Muscle layer of duodenum (tissue), 2 donors: ENCODE results near the gene OR6K3.

ENCODE experiments used
- H3K27ac ChIP-seq: one replicate; pipeline ENCODE4 v1.7.0; 2013; ENCODE audit warnings: mild to moderate bottlenecking, low read length
- H3K27me3 ChIP-seq: one replicate; pipeline ENCODE4 v1.7.0; 2013; ENCODE audit warnings: low read depth, mild to moderate bottlenecking, control low read depth, low read length
- H3K36me3 ChIP-seq, 2 donors: one replicate each; pipeline ENCODE4 v1.7.0; 2013; ENCODE audit warnings: low read length in 2 of 2, control low read depth in 1 of 2, mild to moderate bottlenecking in 1 of 2; ENCODE audit not compliant: insufficient read depth in 2 of 2, control insufficient read depth in 1 of 2
- H3K4me1 ChIP-seq, 2 donors: one replicate each; pipeline ENCODE4 v1.7.0; 2013; ENCODE audit warnings: low read length in 2 of 2, mild to moderate bottlenecking in 2 of 2, control low read depth in 1 of 2, moderate library complexity in 1 of 2; ENCODE audit not compliant: insufficient read depth in 2 of 2, control insufficient read depth in 1 of 2
- H3K4me3 ChIP-seq, 2 donors: one replicate each; pipeline ENCODE4 v1.7.0; 2013; ENCODE audit warnings: low read length in 2 of 2, low read depth in 1 of 2, mild to moderate bottlenecking in 1 of 2
- H3K9me3 ChIP-seq, 2 donors: one replicate each; pipeline ENCODE4 v1.7.0; 2013; ENCODE audit warnings: low read length in 2 of 2, control low read depth in 1 of 2, mild to moderate bottlenecking in 1 of 2; ENCODE audit not compliant: control insufficient read depth in 1 of 2
- donor health status: healthy.

The OR6K3 gene

GRCh38 chr1:158686111-158687009, 34.2 kb downstream of the OR6K3 start, which contains the start of gene SPTA1:
SPTA1 (minus strand) TSS chr1:158686715; CDS start chr1:158686517, 198 bp downstream.
- H3K9me3 ChIP-seq = no peaks in the 10 kb centered on the region
- no peak within 1 kb of the TSS for H3K27ac ChIP-seq
- H3K36me3 ChIP-seq = no peaks in the 10 kb centered on the region
- H3K27me3 ChIP-seq = no peaks in the 10 kb centered on the region
- H3K4me1 ChIP-seq = no peaks in the 10 kb centered on the region
- H3K4me3 ChIP-seq = no peak within 1 kb of the TSS

- H3K27ac ChIP-seq = no peak overlapping the region
- H3K4me1 ChIP-seq = no peaks in the 10 kb centered on the region
- H3K4me3 ChIP-seq = no peak overlapping the region
- no peaks in the 10 kb centered on the region for H3K9me3 ChIP-seq
- H3K27me3 ChIP-seq = no peaks in the 10 kb centered on the region
- no peaks in the 10 kb centered on the region for H3K36me3 ChIP-seq
Observed at GRCh38 chr1:158685085-158685484, 35.4 kb downstream of the OR6K3 start.

- no peaks in the 10 kb centered on the region for H3K4me1 ChIP-seq
- no peaks in the 10 kb centered on the region for H3K36me3 ChIP-seq
- H3K27ac ChIP-seq = no peak overlapping the region
- H3K9me3 ChIP-seq = no peaks in the 10 kb centered on the region
- H3K27me3 ChIP-seq = no peaks in the 10 kb centered on the region
- H3K4me3 ChIP-seq = no peak overlapping the region
Observed at GRCh38 chr1:158681606-158682005, 38.9 kb downstream of the OR6K3 start.

GRCh38 chr1:158679289-158679688, 41.2 kb downstream of the OR6K3 start:
- Histone ChIP-seq H3K9me3 (no peaks in the 10 kb centered on the region), H3K36me3 (no peaks in the 10 kb centered on the region), H3K4me1 (no peaks in the 10 kb centered on the region), H3K27me3 (no peaks in the 10 kb centered on the region), H3K4me3 (no peak overlapping the region), H3K27ac (no peak overlapping the region)

GRCh38 chr1:158675563-158676323, 44.8 kb downstream of the OR6K3 start:
- Histone ChIP-seq H3K27ac (no peak overlapping the region), H3K4me1 (no peaks in the 10 kb centered on the region), H3K36me3 (no peaks in the 10 kb centered on the region), H3K4me3 (no peak overlapping the region), H3K9me3 (no peaks in the 10 kb centered on the region), H3K27me3 (no peaks in the 10 kb centered on the region)

GRCh38 chr1:158674302-158674701, 46.2 kb downstream of the OR6K3 start:
- Histone ChIP-seq H3K4me3 (no peak overlapping the region), H3K36me3 (no peaks in the 10 kb centered on the region), H3K4me1 (no peaks in the 10 kb centered on the region), H3K27ac (no peak overlapping the region), H3K9me3 (no peaks in the 10 kb centered on the region), H3K27me3 (no peaks in the 10 kb centered on the region)
